ENCODE results near the gene CAPNS2.

DNA sequence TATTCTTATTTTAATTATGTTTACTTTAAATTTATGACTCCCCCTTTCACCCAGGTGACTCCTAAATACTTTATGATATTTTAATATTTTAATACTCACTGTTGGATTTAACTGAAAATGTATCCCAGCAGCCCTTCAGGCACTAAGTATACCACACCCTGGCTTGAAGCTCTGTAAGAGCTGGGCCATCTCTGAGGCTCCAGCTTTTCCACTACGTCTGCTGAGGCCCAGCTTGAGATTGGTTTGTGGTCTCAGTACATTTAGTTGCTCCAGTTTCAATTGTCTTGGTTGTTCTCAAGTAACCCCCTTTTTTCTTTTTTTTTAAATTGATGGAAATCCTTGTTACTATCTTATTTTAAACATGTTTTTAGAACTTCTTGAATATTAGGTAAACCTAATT lies 27.0 kb upstream of the CAPNS2 start:
- no peak for TF ChIP-seq POLR2A (IDR thresholded peaks at IDR 0.05; ENCODE audit: low read length)
- TF ChIP-seq GATA1 (IDR thresholded peaks at IDR 0.05; ENCODE audit: low read depth, low read length): no peak
